H9 (cell line): Measurements from ENCODE around the gene CTNS. TPM values are rescaled to one million over a fixed set of nuclear protein-coding genes. Genes with fewer than 3 reads are reported as not detected.

ENCODE experiments used
- DNase-seq: peaks from one replicate; pipeline ENCODE4 v3.0.0-alpha.2; 2017
- H2AFZ ChIP-seq: one replicate; pipeline ENCODE4 v1.6.1; 2013; ENCODE audit warnings: mild to moderate bottlenecking, low read length, control low read depth, moderate library complexity
- H2AK5ac ChIP-seq: 2 replicates; pipeline ENCODE4 v1.6.1; 2013; ENCODE audit warnings: low read length, control low read depth, mixed read lengths; ENCODE audit not compliant: insufficient read length
- H2BK120ac ChIP-seq: one replicate; pipeline ENCODE4 v1.6.1; 2013; ENCODE audit warnings: low read depth, mild to moderate bottlenecking, low read length, control low read depth, inconsistent platforms; ENCODE audit not compliant: poor library complexity, severe bottlenecking
- H2BK12ac ChIP-seq: 2 replicates; pipeline ENCODE4 v1.6.1; 2013; ENCODE audit warnings: low read length, control low read depth, mixed read lengths, low read depth; ENCODE audit not compliant: insufficient read length
- H2BK15ac ChIP-seq: 2 replicates; pipeline ENCODE4 v1.6.1; 2013; ENCODE audit warnings: low read depth, low read length, control low read depth
- H2BK20ac ChIP-seq: one replicate; pipeline ENCODE4 v1.6.1; 2013; ENCODE audit warnings: low read depth, mild to moderate bottlenecking, low read length, control low read depth, inconsistent platforms; ENCODE audit not compliant: poor library complexity, severe bottlenecking
- H2BK5ac ChIP-seq: 2 replicates; pipeline ENCODE4 v1.6.1; 2013; ENCODE audit warnings: low read length, control low read depth, mixed read lengths; ENCODE audit not compliant: insufficient read length
- H3K14ac ChIP-seq: 2 replicates; pipeline ENCODE4 v1.6.1; 2013; ENCODE audit warnings: low read length, control low read depth; ENCODE audit not compliant: insufficient read depth
- H3K18ac ChIP-seq: 2 replicates; pipeline ENCODE4 v1.6.1; 2013; ENCODE audit warnings: low read depth, mild to moderate bottlenecking, mixed read lengths, low read length, control low read depth; ENCODE audit not compliant: insufficient read length
- H3K23ac ChIP-seq: 2 replicates; pipeline ENCODE4 v1.6.1; 2013; ENCODE audit warnings: low read length, control low read depth, mixed read lengths, low read depth; ENCODE audit not compliant: insufficient read length
- H3K23me2 ChIP-seq: 2 replicates; pipeline ENCODE4 v1.6.1; 2013; ENCODE audit warnings: low read depth, mild to moderate bottlenecking, mixed read lengths, low read length, control low read depth; ENCODE audit not compliant: insufficient read length, poor library complexity, severe bottlenecking
- H3K27ac ChIP-seq: 2 replicates; pipeline ENCODE4 v1.5.1; 2013; ENCODE audit warnings: low read length, control low read depth, mixed read lengths, low read depth; ENCODE audit not compliant: insufficient read length
- H3K27me3 ChIP-seq: 2 replicates; pipeline ENCODE4 v1.6.1; 2013; ENCODE audit warnings: low read length, control low read depth, inconsistent platforms; ENCODE audit not compliant: insufficient read depth
- H3K4ac ChIP-seq: 2 replicates; pipeline ENCODE4 v1.6.1; 2013; ENCODE audit warnings: low read depth, mild to moderate bottlenecking, control low read depth, inconsistent platforms, low read length, moderate library complexity
- H3K4me1 ChIP-seq: 2 replicates; pipeline ENCODE4 v1.6.1; 2013; ENCODE audit warnings: low read length, control low read depth, inconsistent platforms; ENCODE audit not compliant: insufficient read depth
- H3K4me2 ChIP-seq: 2 replicates; pipeline ENCODE4 v1.6.1; 2013; ENCODE audit warnings: low read length, control low read depth, mixed read lengths; ENCODE audit not compliant: insufficient read length, insufficient read depth
- H3K56ac ChIP-seq: 2 replicates; pipeline ENCODE4 v1.6.1; 2013; ENCODE audit warnings: low read depth, mild to moderate bottlenecking, mixed read lengths, low read length, control low read depth; ENCODE audit not compliant: insufficient read length
- H3K79me1 ChIP-seq: 2 replicates; pipeline ENCODE4 v1.6.1; 2013; ENCODE audit warnings: low read depth, mild to moderate bottlenecking, moderate library complexity, low read length, control low read depth, inconsistent platforms; ENCODE audit not compliant: insufficient read depth, poor library complexity, severe bottlenecking
- H3K79me2 ChIP-seq: 2 replicates; pipeline ENCODE4 v1.6.1; 2013; ENCODE audit warnings: low read length, control low read depth, inconsistent platforms; ENCODE audit not compliant: insufficient read depth
- H3K9ac ChIP-seq: 2 replicates; pipeline ENCODE4 v1.6.1; 2013; ENCODE audit warnings: low read length, control low read depth, mixed read lengths; ENCODE audit not compliant: insufficient read length; ENCODE audit errors: extremely low read depth
- H3K9me3 ChIP-seq: one replicate; pipeline ENCODE4 v1.6.1; 2013; ENCODE audit warnings: low read depth, low read length, inconsistent platforms; ENCODE audit not compliant: control insufficient read depth
- H3T11ph ChIP-seq: one replicate; pipeline ENCODE4 v1.6.1; 2013; ENCODE audit warnings: mild to moderate bottlenecking, low read length, control low read depth, inconsistent platforms
- H4K20me1 ChIP-seq: one replicate; pipeline ENCODE4 v1.6.1; 2013; ENCODE audit not compliant: control insufficient read depth, insufficient read length, insufficient read depth
- H4K5ac ChIP-seq: 2 replicates; pipeline ENCODE4 v1.6.1; 2013; ENCODE audit warnings: low read depth, mild to moderate bottlenecking, mixed read lengths, low read length, control low read depth; ENCODE audit not compliant: insufficient read length
- H4K8ac ChIP-seq: replicated peaks from 2 replicates; pipeline ENCODE4 v1.6.1; 2013; ENCODE audit warnings: low read length, control low read depth, mixed read lengths, low read depth; ENCODE audit not compliant: insufficient read length
- H4K91ac ChIP-seq: 2 replicates; pipeline ENCODE4 v1.6.1; 2013; ENCODE audit warnings: low read depth, mild to moderate bottlenecking, moderate library complexity, mixed read lengths, low read length, control low read depth; ENCODE audit not compliant: insufficient read length
- H3K27ac Mint-ChIP-seq, 3 experiments: 2 replicates in 2 of 3; 3 replicates in 1 of 3; pipeline ENCODE4 v1.8.0; 2020 to 2021; ENCODE audit warnings: mixed read lengths in 3 of 3, mild to moderate bottlenecking in 1 of 3, moderate library complexity in 1 of 3
- H3K27me3 Mint-ChIP-seq: 2 replicates; pipeline ENCODE4 v1.8.0; 2021; ENCODE audit warnings: low read depth, mild to moderate bottlenecking, moderate library complexity, mixed read lengths
- H3K36me3 Mint-ChIP-seq, 3 experiments: 2 replicates in 2 of 3; 3 replicates in 1 of 3; pipeline ENCODE4 v1.8.0; 2020 to 2021; ENCODE audit warnings: low read depth in 3 of 3, mixed read lengths in 3 of 3; ENCODE audit not compliant: insufficient read depth in 1 of 3
- H3K4me1 Mint-ChIP-seq, 2 experiments: 2 replicates each; pipeline ENCODE4 v1.8.0; 2020; ENCODE audit warnings: mixed read lengths in 2 of 2
- H3K4me3 Mint-ChIP-seq, 2 experiments: 2 replicates in 1 of 2; 3 replicates in 1 of 2; pipeline ENCODE4 v1.8.0; 2020 to 2021; ENCODE audit warnings: mild to moderate bottlenecking in 2 of 2, mixed read lengths in 2 of 2, moderate library complexity in 1 of 2
- H3K9me3 Mint-ChIP-seq, 2 experiments: 2 replicates in 1 of 2; 3 replicates in 1 of 2; pipeline ENCODE4 v1.8.0; 2020; ENCODE audit warnings: mild to moderate bottlenecking in 2 of 2, mixed read lengths in 2 of 2, moderate library complexity in 1 of 2
- WGBS: extraction: QIAGEN DNeasy Blood & Tissue Kit; methylation state at CpG from one replicate; pipeline ENCODE4 v1.1.7; 2013; ENCODE audit warnings: missing lambda C conversion rate, low lambda C conversion rate, mixed read lengths; ENCODE audit not compliant: insufficient read length; ENCODE audit errors: extremely low coverage; 5-methylcytosine and 5-hydroxymethylcytosine counted together
- total RNA-seq: library from RNA; stranded (reverse); gene quantifications from 2 replicates; pipeline ENCODE4 v1.2.1, GENCODE V29; 2021
- TF ChIP-seq, protein P1 (sequence below): fragments of 200-600 bp; sonication (generic); conservative IDR thresholded peaks from 3 replicates; pipeline ENCODE4 v1.8.0; 2021; ENCODE audit warnings: antibody characterized with exemption, mild to moderate bottlenecking

Gene CTNS
- total RNA-seq, 1 experiment from 2014 or later, result 12.8 TPM

DNA sequence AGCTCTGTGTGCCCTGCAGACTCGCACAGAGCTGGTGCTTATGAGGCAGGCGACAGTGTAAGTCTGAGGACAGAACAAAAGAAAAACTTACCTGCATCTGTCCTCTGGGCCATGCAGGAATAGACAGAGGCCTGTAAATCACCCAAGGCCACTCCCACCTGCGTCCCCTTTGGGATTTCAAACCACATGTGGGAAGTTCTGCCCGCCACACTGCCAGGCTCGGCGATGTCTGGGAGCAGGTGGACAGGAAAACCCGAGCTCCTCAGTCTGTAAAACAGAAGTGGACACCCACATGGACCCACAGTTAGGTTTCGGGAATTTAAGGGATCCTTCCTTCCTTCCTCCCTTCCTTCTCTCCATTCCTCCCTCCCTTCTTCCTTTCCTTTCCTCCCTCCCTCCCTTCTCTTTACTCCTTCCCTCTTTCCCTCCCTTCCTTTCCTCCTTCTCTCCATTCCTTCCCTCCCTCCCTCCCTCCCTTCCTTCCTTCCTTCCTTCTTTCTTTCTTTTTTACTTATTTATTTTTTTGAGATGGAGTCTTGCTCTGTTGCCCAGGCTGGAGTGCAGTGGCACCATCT lies 15.3 kb upstream of the CTNS start:
- H3K79me2 ChIP-seq, result 0 out of 2 replicates have a peak, but pooled peaks cover 3% of the 10 kb centered on the region
- H2BK15ac ChIP-seq, result no peak overlapping the region
- H3K4ac ChIP-seq, result no peak overlapping the region
- no peak for DNase-seq
- H3K36me3 Mint-ChIP-seq, result peaks cover 44 to 80% (median 76%) of the 10 kb centered on the region in 3 experiments; a peak in 6 of 7 replicates
- no peak overlapping the region for H3K27ac ChIP-seq
- no peak overlapping the region for H2BK20ac ChIP-seq
- H3K4me3 Mint-ChIP-seq, result no peak overlapping the region
- H3T11ph ChIP-seq, result no peak overlapping the region
- H4K20me1 ChIP-seq, result no peaks in the 10 kb centered on the region
- H2AFZ ChIP-seq, result no peak overlapping the region
- no peak overlapping the region for H3K4me2 ChIP-seq
- H3K23ac ChIP-seq, result no peak overlapping the region
- H3K9ac ChIP-seq, result no peak overlapping the region
- no peak overlapping the region for H2BK12ac ChIP-seq
- H3K4me1 Mint-ChIP-seq, result no peaks in the 10 kb centered on the region
- H3K9me3 Mint-ChIP-seq, result no peaks in the 10 kb centered on the region
- TF ChIP-seq, protein P1, sequence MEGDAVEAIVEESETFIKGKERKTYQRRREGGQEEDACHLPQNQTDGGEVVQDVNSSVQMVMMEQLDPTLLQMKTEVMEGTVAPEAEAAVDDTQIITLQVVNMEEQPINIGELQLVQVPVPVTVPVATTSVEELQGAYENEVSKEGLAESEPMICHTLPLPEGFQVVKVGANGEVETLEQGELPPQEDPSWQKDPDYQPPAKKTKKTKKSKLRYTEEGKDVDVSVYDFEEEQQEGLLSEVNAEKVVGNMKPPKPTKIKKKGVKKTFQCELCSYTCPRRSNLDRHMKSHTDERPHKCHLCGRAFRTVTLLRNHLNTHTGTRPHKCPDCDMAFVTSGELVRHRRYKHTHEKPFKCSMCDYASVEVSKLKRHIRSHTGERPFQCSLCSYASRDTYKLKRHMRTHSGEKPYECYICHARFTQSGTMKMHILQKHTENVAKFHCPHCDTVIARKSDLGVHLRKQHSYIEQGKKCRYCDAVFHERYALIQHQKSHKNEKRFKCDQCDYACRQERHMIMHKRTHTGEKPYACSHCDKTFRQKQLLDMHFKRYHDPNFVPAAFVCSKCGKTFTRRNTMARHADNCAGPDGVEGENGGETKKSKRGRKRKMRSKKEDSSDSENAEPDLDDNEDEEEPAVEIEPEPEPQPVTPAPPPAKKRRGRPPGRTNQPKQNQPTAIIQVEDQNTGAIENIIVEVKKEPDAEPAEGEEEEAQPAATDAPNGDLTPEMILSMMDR, result no peak
- no peak overlapping the region for H3K14ac ChIP-seq
- no peaks in the 10 kb centered on the region for H3K4me1 ChIP-seq
- H3K56ac ChIP-seq, result no peak overlapping the region
- H3K18ac ChIP-seq, result no peak overlapping the region
- H4K91ac ChIP-seq, result no peak overlapping the region
- H2AK5ac ChIP-seq, result no peak overlapping the region
- H4K8ac ChIP-seq, result no peak overlapping the region
- no peak overlapping the region for H4K5ac ChIP-seq
- H3K79me1 ChIP-seq, result no peaks in the 10 kb centered on the region
- no peak overlapping the region for H2BK120ac ChIP-seq
- H3K27me3 ChIP-seq, result no peaks in the 10 kb centered on the region
- no peak overlapping the region for H2BK5ac ChIP-seq
- no peaks in the 10 kb centered on the region for H3K9me3 ChIP-seq
- no peaks in the 10 kb centered on the region for H3K27me3 Mint-ChIP-seq
- no peaks in the 10 kb centered on the region for H3K23me2 ChIP-seq
- no peak overlapping the region for H3K27ac Mint-ChIP-seq
- no CpG with 5 or more reads among the region's 8 CpGs for WGBS
